K562 (cell line): ENCODE data around the gene RSPH1. TPM values are rescaled to one million over a fixed set of nuclear protein-coding genes. Genes with fewer than 3 reads are reported as not detected.

Experiments used
- CXXC5 ChIP-seq: fragments of 250-450 bp; sonication (Bioruptor Pico); IDR thresholded peaks from 2 replicates; pipeline ENCODE4 v1.8.0; 2022; ENCODE audit warnings: inconsistent platforms, mild to moderate bottlenecking, moderate library complexity
- MAZ ChIP-seq, 2 experiments: fragments of 450-650 bp in 1 of 2; sonication (generic) in 1 of 2; formaldehyde crosslinking; IDR thresholded peaks in 1 of 2; conservative IDR thresholded peaks in 1 of 2; 2 replicates each; pipeline versions ENCODE4 v1.4.0 to v1.5.0; 2020; ENCODE audit warnings: mild to moderate bottlenecking in 1 of 2, missing genetic modification reagents in 1 of 2
- NRF1 ChIP-seq, 2 experiments: fragments of 450-650 bp; IDR thresholded peaks in 1 of 2; conservative IDR thresholded peaks in 1 of 2; 2 replicates each; pipeline ENCODE4 v1.6.1; 2014; ENCODE audit warnings: mild to moderate bottlenecking in 2 of 2
- PHTF2 ChIP-seq: fragments of 250-450 bp; sonication (Bioruptor Pico); IDR thresholded peaks from 2 replicates; pipeline ENCODE4 v1.5.0; 2021; ENCODE audit warnings: mild to moderate bottlenecking
- polyA plus RNA-seq, 8 experiments: library from polyadenylated mRNA; depleted of rRNA in 4 of 8; stranded (reverse) in 5 of 8; unstranded in 3 of 8; fragments of >200 nt; fragmentation: Nextera tagmentation in 2 of 8; fragmentation: Illumina TruSeq in 1 of 8; extraction: Ambion mirVana in 2 of 8; extraction: Trizol in 1 of 8; gene quantifications; 2 replicates each; pipeline versions ENCODE4 v1.2.1 to v1.2.3, GENCODE V29; 2011 to 2014; ENCODE audit warnings: inconsistent platforms in 1 of 8, missing spikeins in 1 of 8
- total RNA-seq, 7 experiments: library from RNA; depleted of rRNA in 6 of 7; stranded (reverse); fragments of >200 nt in 6 of 7; fragmentation: Illumina TruSeq in 2 of 7; extraction: Trizol in 2 of 7; gene quantifications; 2 replicates each; pipeline versions ENCODE4 v1.2.1 to v1.2.3, GENCODE V29; 2011 to 2021; ENCODE audit warnings: low replicate concordance in 1 of 7
- TF ChIP-seq, protein P1 (sequence below), 2 experiments: fragments of 450-650 bp; IDR thresholded peaks; 2 replicates each; pipeline ENCODE4 v1.6.1; 2018; ENCODE audit warnings: mild to moderate bottlenecking in 2 of 2, low read depth in 1 of 2; ENCODE audit not compliant: partially characterized antibody in 2 of 2
- TF ChIP-seq, protein P2 (sequence below): fragments of 200-800 bp; sonication (Bioruptor generic); IDR thresholded peaks from 2 replicates; pipeline ENCODE4 v1.6.1; 2017; ENCODE audit warnings: missing genetic modification characterization, missing compliant biosample characterization

Gene RSPH1
- total and polyA plus RNA-seq, 9 of the 15 experiments (the other 6 are each of a cell fraction or from before 2014, with no cell fraction given): 0.17 TPM; not detected in 8

GRCh38 chr21:42499444-42500112 is 3.6 kb upstream of the RSPH1 start (continued):
- TF ChIP-seq, protein P1, sequence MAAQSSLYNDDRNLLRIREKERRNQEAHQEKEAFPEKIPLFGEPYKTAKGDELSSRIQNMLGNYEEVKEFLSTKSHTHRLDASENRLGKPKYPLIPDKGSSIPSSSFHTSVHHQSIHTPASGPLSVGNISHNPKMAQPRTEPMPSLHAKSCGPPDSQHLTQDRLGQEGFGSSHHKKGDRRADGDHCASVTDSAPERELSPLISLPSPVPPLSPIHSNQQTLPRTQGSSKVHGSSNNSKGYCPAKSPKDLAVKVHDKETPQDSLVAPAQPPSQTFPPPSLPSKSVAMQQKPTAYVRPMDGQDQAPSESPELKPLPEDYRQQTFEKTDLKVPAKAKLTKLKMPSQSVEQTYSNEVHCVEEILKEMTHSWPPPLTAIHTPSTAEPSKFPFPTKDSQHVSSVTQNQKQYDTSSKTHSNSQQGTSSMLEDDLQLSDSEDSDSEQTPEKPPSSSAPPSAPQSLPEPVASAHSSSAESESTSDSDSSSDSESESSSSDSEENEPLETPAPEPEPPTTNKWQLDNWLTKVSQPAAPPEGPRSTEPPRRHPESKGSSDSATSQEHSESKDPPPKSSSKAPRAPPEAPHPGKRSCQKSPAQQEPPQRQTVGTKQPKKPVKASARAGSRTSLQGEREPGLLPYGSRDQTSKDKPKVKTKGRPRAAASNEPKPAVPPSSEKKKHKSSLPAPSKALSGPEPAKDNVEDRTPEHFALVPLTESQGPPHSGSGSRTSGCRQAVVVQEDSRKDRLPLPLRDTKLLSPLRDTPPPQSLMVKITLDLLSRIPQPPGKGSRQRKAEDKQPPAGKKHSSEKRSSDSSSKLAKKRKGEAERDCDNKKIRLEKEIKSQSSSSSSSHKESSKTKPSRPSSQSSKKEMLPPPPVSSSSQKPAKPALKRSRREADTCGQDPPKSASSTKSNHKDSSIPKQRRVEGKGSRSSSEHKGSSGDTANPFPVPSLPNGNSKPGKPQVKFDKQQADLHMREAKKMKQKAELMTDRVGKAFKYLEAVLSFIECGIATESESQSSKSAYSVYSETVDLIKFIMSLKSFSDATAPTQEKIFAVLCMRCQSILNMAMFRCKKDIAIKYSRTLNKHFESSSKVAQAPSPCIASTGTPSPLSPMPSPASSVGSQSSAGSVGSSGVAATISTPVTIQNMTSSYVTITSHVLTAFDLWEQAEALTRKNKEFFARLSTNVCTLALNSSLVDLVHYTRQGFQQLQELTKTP (IDR thresholded peaks at IDR 0.05; ENCODE audit: low read depth in 1 of 2, partially characterized antibody in 2 of 2): peak in 1 of 2 experiments; percentile 92
- TF ChIP-seq NRF1 (conservative IDR thresholded peaks at IDR 0.05 in 1 of 2, IDR thresholded peaks at IDR 0.05 in 1 of 2) (peak; percentile 52 to 61), PHTF2 (CRISPR knock-in tag) (no peak), MAZ (CRISPR knock-in tag; conservative IDR thresholded peaks at IDR 0.05 in 1 of 2, IDR thresholded peaks at IDR 0.05 in 1 of 2) (peak in 1 of 2 experiments; percentile 55; a peak in 1 of 4 replicates), CXXC5 (CRISPR knock-in tag) (peak; percentile 36; the same call in 1 of the 2 replicates)
- TF ChIP-seq, protein P2, sequence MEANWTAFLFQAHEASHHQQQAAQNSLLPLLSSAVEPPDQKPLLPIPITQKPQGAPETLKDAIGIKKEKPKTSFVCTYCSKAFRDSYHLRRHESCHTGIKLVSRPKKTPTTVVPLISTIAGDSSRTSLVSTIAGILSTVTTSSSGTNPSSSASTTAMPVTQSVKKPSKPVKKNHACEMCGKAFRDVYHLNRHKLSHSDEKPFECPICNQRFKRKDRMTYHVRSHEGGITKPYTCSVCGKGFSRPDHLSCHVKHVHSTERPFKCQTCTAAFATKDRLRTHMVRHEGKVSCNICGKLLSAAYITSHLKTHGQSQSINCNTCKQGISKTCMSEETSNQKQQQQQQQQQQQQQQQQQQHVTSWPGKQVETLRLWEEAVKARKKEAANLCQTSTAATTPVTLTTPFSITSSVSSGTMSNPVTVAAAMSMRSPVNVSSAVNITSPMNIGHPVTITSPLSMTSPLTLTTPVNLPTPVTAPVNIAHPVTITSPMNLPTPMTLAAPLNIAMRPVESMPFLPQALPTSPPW (CRISPR knock-in tag): peak; percentile 23; the same call in 1 of the 2 replicates
